Muscle layer of duodenum (tissue), 2 donors: ENCODE data around the gene HNRNPCL4.
"Not testable (repeated sequence)": the region's sequence is repeated elsewhere in the genome, so short reads cannot be mapped to it uniquely, and the experiment has no call there.

Experiments used
- H3K27ac ChIP-seq: one replicate; pipeline ENCODE4 v1.7.0; 2013; ENCODE audit warnings: mild to moderate bottlenecking, low read length
- H3K27me3 ChIP-seq: one replicate; pipeline ENCODE4 v1.7.0; 2013; ENCODE audit warnings: low read depth, mild to moderate bottlenecking, control low read depth, low read length
- H3K36me3 ChIP-seq, 2 donors: one replicate each; pipeline ENCODE4 v1.7.0; 2013; ENCODE audit warnings: low read length in 2 of 2, control low read depth in 1 of 2, mild to moderate bottlenecking in 1 of 2; ENCODE audit not compliant: insufficient read depth in 2 of 2, control insufficient read depth in 1 of 2
- H3K4me1 ChIP-seq, 2 donors: one replicate each; pipeline ENCODE4 v1.7.0; 2013; ENCODE audit warnings: low read length in 2 of 2, mild to moderate bottlenecking in 2 of 2, control low read depth in 1 of 2, moderate library complexity in 1 of 2; ENCODE audit not compliant: insufficient read depth in 2 of 2, control insufficient read depth in 1 of 2
- H3K4me3 ChIP-seq, 2 donors: one replicate each; pipeline ENCODE4 v1.7.0; 2013; ENCODE audit warnings: low read length in 2 of 2, low read depth in 1 of 2, mild to moderate bottlenecking in 1 of 2
- H3K9me3 ChIP-seq, 2 donors: one replicate each; pipeline ENCODE4 v1.7.0; 2013; ENCODE audit warnings: low read length in 2 of 2, control low read depth in 1 of 2, mild to moderate bottlenecking in 1 of 2; ENCODE audit not compliant: control insufficient read depth in 1 of 2
- donor health status: healthy.

The HNRNPCL4 gene

GRCh38 chr1:13165531-13165930 lies at the start of gene HNRNPCL4:
HNRNPCL4 (minus strand) TSS chr1:13165631; CDS start chr1:13165467, 164 bp downstream.
- H3K4me3 ChIP-seq, H3K36me3 ChIP-seq, H3K9me3 ChIP-seq, H3K4me1 ChIP-seq, H3K27ac ChIP-seq, H3K27me3 ChIP-seq: not testable (repeated sequence)

- not testable (repeated sequence) for H3K4me3 ChIP-seq, H3K27ac ChIP-seq, H3K36me3 ChIP-seq, H3K27me3 ChIP-seq, H3K9me3 ChIP-seq, H3K4me1 ChIP-seq
Measured at GRCh38 chr1:13208712-13209111, 43.3 kb upstream of the HNRNPCL4 start.

DNA sequence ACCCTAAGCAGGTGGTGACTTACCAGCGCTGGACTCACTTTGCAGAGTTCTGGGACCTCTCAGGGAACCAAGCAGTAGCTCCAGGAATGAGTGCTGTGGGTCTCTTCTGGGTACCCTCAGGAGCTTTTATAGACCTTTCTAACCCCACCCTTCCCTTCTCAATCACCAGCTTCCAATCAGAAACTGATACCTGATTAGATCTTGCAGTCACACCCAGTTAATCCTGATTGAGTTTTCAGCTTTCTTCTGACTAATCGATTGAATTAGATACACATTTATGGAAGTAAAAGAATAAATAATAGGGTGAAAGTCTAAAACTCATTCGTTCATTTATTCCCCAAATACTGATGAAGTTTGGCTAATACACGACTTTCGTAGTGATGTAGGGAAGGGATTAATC lies 35.9 kb upstream of the HNRNPCL4 start, which contains the start of gene PRAMEF13:
Gene PRAMEF13, minus strand, starts transcription at position 101 of the 400 bp plus-strand sequence. CDS start 1,820 bp downstream, outside the sequence.
- H3K27ac ChIP-seq, H3K9me3 ChIP-seq, H3K27me3 ChIP-seq, H3K36me3 ChIP-seq, H3K4me1 ChIP-seq, H3K4me3 ChIP-seq: not testable (repeated sequence)

- H3K9me3 ChIP-seq, H3K4me3 ChIP-seq, H3K36me3 ChIP-seq, H3K27me3 ChIP-seq, H3K27ac ChIP-seq, H3K4me1 ChIP-seq: not testable (repeated sequence)
Measured at GRCh38 chr1:13171548-13171947, 6.1 kb upstream of the HNRNPCL4 start, which contains the start of gene PRAMEF9. PRAMEF9 (plus strand) TSS chr1:13171848; CDS start chr1:13175281, 3,433 bp downstream.

DNA sequence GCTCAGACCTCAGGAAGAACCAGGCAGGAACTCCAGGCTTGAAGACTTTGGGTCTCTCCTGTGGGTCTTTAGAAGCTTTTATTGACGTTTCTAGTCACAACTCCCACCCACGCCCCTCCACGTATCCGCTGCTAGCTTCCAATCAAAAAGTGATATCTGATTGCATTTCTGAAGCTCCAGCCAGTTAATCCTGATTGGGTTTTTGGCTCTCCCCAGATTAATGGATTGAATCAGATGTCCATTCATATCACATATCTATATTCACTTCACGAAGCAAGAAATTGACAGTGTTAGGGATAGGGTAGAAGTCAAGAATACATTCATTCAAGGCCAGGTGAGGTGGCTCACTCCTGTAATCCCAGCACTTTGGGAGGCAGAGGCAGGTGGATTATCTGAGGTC lies 9.5 kb downstream of the HNRNPCL4 start, which contains the start of gene PRAMEF26:
Gene PRAMEF26, minus strand, starts transcription at position 101 of the 400 bp plus-strand sequence. CDS start 2,914 bp downstream, outside the sequence.
- H3K36me3 ChIP-seq, H3K4me1 ChIP-seq: not testable (repeated sequence)

DNA sequence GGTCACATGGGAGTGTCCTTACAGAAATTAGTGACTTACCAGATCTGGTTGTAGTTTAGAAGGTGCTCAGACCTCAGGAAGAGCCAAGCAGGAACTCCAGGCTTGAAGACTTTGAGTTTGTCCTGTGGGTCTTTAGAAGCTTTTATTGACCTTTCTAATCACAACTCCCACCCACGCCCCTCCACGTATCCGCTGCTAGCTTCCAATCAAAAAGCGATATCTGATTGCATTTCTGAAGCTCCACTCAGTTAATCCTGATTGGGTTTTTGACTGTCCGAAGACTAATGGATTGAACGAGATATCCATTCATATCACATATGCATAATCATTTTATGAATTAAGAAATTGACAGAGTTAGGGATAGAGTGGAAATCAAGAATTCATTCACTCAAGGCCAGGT lies 48.7 kb downstream of the HNRNPCL4 start, which contains the start of gene HNRNPCL2:
Gene HNRNPCL2, minus strand, starts transcription at position 101 of the 400 bp plus-strand sequence. CDS start 454 bp downstream, outside the sequence.
- H3K4me3 ChIP-seq, H3K27me3 ChIP-seq, H3K4me1 ChIP-seq, H3K27ac ChIP-seq, H3K36me3 ChIP-seq, H3K9me3 ChIP-seq: not testable (repeated sequence)

More for the DNA sequence above, 9.5 kb downstream of the HNRNPCL4 start, which contains the start of gene PRAMEF26:
- not testable (repeated sequence) for H3K4me3 ChIP-seq, H3K27me3 ChIP-seq, H3K9me3 ChIP-seq, H3K27ac ChIP-seq
